GM12878 (cell line): ENCODE results near the gene CDK5RAP1. TPM values are rescaled to one million over a fixed set of nuclear protein-coding genes. Genes with fewer than 3 reads are reported as not detected.

ENCODE experiments used
- ATAC-seq: fragments of 200-7000 bp; cut with Tn5 transposase; 3 replicates; pipeline ENCODE4 v1.9.1; 2020; ENCODE audit warnings: mild to moderate bottlenecking, moderate library complexity
- BruUV-seq: library from RNA; stranded (reverse); fragments of 400-500 nt; replicated peaks from 2 replicates; lab custom pipeline; 2021; lab: Mats Ljungman, UMichigan
- CTCF ChIA-PET: fragments of 300-600 bp; sonication (Branson Sonifier 250); formaldehyde crosslinking; extraction: SDS; loops from one replicate; lab custom pipeline; 2021; ENCODE audit warnings: inconsistent platforms; lab: Yijun Ruan, JAX
- POLR2A ChIA-PET: fragments of 350-600 bp; formaldehyde crosslinking; extraction: SDS; loops from one replicate; lab custom pipeline; 2021; ENCODE audit warnings: inconsistent platforms; lab: Charles Lee
- RAD21 ChIA-PET: fragments of 300-600 bp; sonication (Branson Sonifier 250); formaldehyde crosslinking; loops from one replicate; lab custom pipeline; 2023; ENCODE audit warnings: antibody characterized with exemption; ENCODE audit not compliant: unreplicated experiment; lab: Charles Lee
- SMC1A ChIA-PET: fragments of 300-600 bp; sonication (Branson Sonifier 250); formaldehyde crosslinking; loops from one replicate; lab custom pipeline; 2023; ENCODE audit not compliant: unreplicated experiment, uncharacterized antibody; lab: Charles Lee
- DNase-seq: peaks from one replicate; pipeline ENCODE4 v3.0.0-alpha.2; 2011; ENCODE audit warnings: low read depth, low spot score
- FAIRE-seq: peaks from 3 replicates; lab custom pipeline; 2011; peaks lifted over from hg19 to GRCh38; lab: Jason Lieb, UNC
- H2AFZ ChIP-seq: 2 replicates; pipeline ENCODE4 v1.6.0; 2011; ENCODE audit warnings: low read depth, low read length, control low read depth; ENCODE audit not compliant: control insufficient read depth
- H3K27ac ChIP-seq: 2 replicates; pipeline ENCODE4 v1.5.1; 2011; ENCODE audit warnings: control low read depth; ENCODE audit not compliant: control insufficient read depth, insufficient read depth
- H3K27me3 ChIP-seq, 2 experiments: replicated peaks in 1 of 2; 2 replicates each; pipeline versions ENCODE4 v1.6.0 to v1.6.1; 2011; ENCODE audit warnings: low read length in 1 of 2; ENCODE audit not compliant: control insufficient read depth in 2 of 2, insufficient read depth in 2 of 2
- H3K36me3 ChIP-seq, 2 experiments: 2 replicates each; pipeline ENCODE4 v1.5.1; 2011; ENCODE audit warnings: low read length in 1 of 2; ENCODE audit not compliant: control insufficient read depth in 2 of 2, insufficient read depth in 2 of 2
- H3K4me1 ChIP-seq: 2 replicates; pipeline ENCODE4 v1.6.1; 2011; ENCODE audit warnings: mild to moderate bottlenecking, low read length, moderate library complexity, mixed read lengths; ENCODE audit not compliant: control insufficient read depth, insufficient read depth
- H3K4me2 ChIP-seq: 2 replicates; pipeline ENCODE4 v1.6.0; 2011; ENCODE audit warnings: control low read depth; ENCODE audit not compliant: control insufficient read depth, insufficient read depth
- H3K4me3 ChIP-seq: fragments of 200-600 bp; sonication (generic); 2 replicates; pipeline ENCODE4 v1.5.1; 2016
- H3K79me2 ChIP-seq: 2 replicates; pipeline ENCODE4 v1.6.0; 2011; ENCODE audit warnings: low read length; ENCODE audit not compliant: control insufficient read depth, insufficient read depth
- H3K9ac ChIP-seq: 2 replicates; pipeline ENCODE4 v1.8.0; 2011; ENCODE audit warnings: low read length, control low read depth, mixed read lengths; ENCODE audit not compliant: control insufficient read depth, insufficient read depth
- H3K9me3 ChIP-seq: replicated peaks from 3 replicates; pipeline ENCODE4 v1.5.1; 2011; ENCODE audit warnings: mild to moderate bottlenecking, low read length; ENCODE audit not compliant: control insufficient read depth, insufficient read depth
- H4K20me1 ChIP-seq: 2 replicates; pipeline ENCODE4 v1.6.0; 2011; ENCODE audit not compliant: control insufficient read depth, insufficient read depth
- BMI1 ChIP-seq: fragments of 450-650 bp; IDR thresholded peaks from 2 replicates; pipeline ENCODE4 v1.6.1; 2016; ENCODE audit warnings: mild to moderate bottlenecking, moderate library complexity, borderline replicate concordance
- CEBPB ChIP-seq, 2 experiments: fragments of 150-350 bp in 1 of 2; IDR thresholded peaks; 2 replicates each; pipeline ENCODE4 v1.6.1; 2012 to 2014; ENCODE audit warnings: low read depth in 2 of 2, low read length in 2 of 2, borderline replicate concordance in 1 of 2, inconsistent platforms in 1 of 2
- CUX1 ChIP-seq: IDR thresholded peaks from 2 replicates; pipeline ENCODE4 v1.6.1; 2012; ENCODE audit warnings: improper control_type of control experiment, low read depth, low read length; ENCODE audit not compliant: insufficient replicate concordance
- KDM1A ChIP-seq: fragments of 200-600 bp; sonication (generic); IDR thresholded peaks from 2 replicates; pipeline ENCODE4 v1.6.1; 2016; ENCODE audit warnings: borderline replicate concordance
- NRF1 ChIP-seq: conservative IDR thresholded peaks from 2 replicates; pipeline ENCODE4 v1.6.1; 2011; ENCODE audit warnings: mild to moderate bottlenecking, low read depth, low read length, improper control_type of control experiment
- ZNF207 ChIP-seq: fragments of 450-650 bp; IDR thresholded peaks from 2 replicates; pipeline ENCODE4 v1.6.1; 2014; ENCODE audit warnings: antibody characterized with exemption, mild to moderate bottlenecking, borderline replicate concordance
- ZNF384 ChIP-seq: IDR thresholded peaks from 2 replicates; pipeline ENCODE4 v1.6.1; 2012; ENCODE audit warnings: low read depth, mild to moderate bottlenecking, low read length, improper control_type of control experiment, borderline replicate concordance
- WGBS: methylation state at CpG from one replicate; pipeline ENCODE4 v1.1.6; 2016; ENCODE audit warnings: low lambda C conversion rate; ENCODE audit not compliant: insufficient replicate concordance, insufficient coverage; ENCODE audit errors: missing lambda C conversion rate; 5-methylcytosine and 5-hydroxymethylcytosine counted together
- in situ Hi-C: fragments of 300-500 bp; cut with MboI; formaldehyde crosslinking; loops from 9 replicates; pipeline ENCODE4 v1.14.3; 2018; ENCODE audit warnings: mixed read lengths
- intact Hi-C: fragments of 100-400 bp; cut with micrococcal nuclease; formaldehyde crosslinking; loops from one replicate; pipeline ENCODE4 v1.14.2; 2022; ENCODE audit not compliant: unreplicated experiment
- polyA plus RNA-seq, 11 experiments: library from polyadenylated mRNA; depleted of rRNA in 4 of 11; unstranded in 6 of 11; stranded (reverse) in 5 of 11; fragments of >200 nt; fragmentation: Nextera tagmentation in 4 of 11; fragmentation: Illumina TruSeq in 1 of 11; extraction: Ambion mirVana in 4 of 11; extraction: Trizol in 1 of 11; gene quantifications; 1 replicate in 1 of 11; 2 replicates in 10 of 11; pipeline versions ENCODE4 v1.2.1 to v1.2.3, GENCODE V29; 2011 to 2016; ENCODE audit warnings: inconsistent platforms in 2 of 11, missing spikeins in 2 of 11, low read depth in 1 of 11
- total RNA-seq, 4 experiments: library from RNA; depleted of rRNA in 3 of 4; stranded (reverse); fragments of >200 nt in 3 of 4; fragmentation: Illumina TruSeq in 1 of 4; extraction: Trizol in 1 of 4; gene quantifications; 2 replicates each; pipeline versions ENCODE4 v1.2.1 to v1.2.3, GENCODE V29; 2013 to 2021

Gene CDK5RAP1
- total and polyA plus RNA-seq, 10 of the 15 experiments (the other 5 are each of a cell fraction or from before 2014, with no cell fraction given), result 30.4 to 67.6 (median 38.8) TPM

- TF ChIP-seq ZNF207 (no peak), ZNF384 (no peak)
Measured at GRCh38 chr20:33313686-33314314, 87.5 kb downstream of the CDK5RAP1 start (continued).

GRCh38 chr20:33312583-33312982 lies 88.7 kb downstream of the CDK5RAP1 start:
- H3K4me2 ChIP-seq, result no peak overlapping the region
- 44% methylated on average over 11 of the region's 11 CpGs for WGBS
- H3K79me2 ChIP-seq, result no peaks in the 10 kb centered on the region
- no peak overlapping the region for H3K9ac ChIP-seq
- H3K27me3 ChIP-seq, result peaks cover 0 to 3% of the 10 kb centered on the region in 2 experiments; a peak in 2 of 4 replicates
- in situ Hi-C loops, result no loop called here
- ChIA-PET RAD21 (no interaction called here), POLR2A (no interaction called here)
- no peak overlapping the region for H3K27ac ChIP-seq
- no peaks in the 10 kb centered on the region for H3K36me3 ChIP-seq
- no peaks in the 10 kb centered on the region for H3K9me3 ChIP-seq
- no peaks in the 10 kb centered on the region for H3K4me1 ChIP-seq
- H3K4me3 ChIP-seq, result no peak overlapping the region
- no peak for TF ChIP-seq CUX1
- TF ChIP-seq CEBPB (IDR thresholded peaks at IDR 0.05; ENCODE audit: borderline replicate concordance in 1 of 2, low read depth in 2 of 2, low read length in 2 of 2), result no peak
- TF ChIP-seq NRF1, result no peak
- TF ChIP-seq BMI1, result no peak
- no peak for TF ChIP-seq KDM1A
- TF ChIP-seq, all 136 proteins: peak for 0
- Histone ChIP-seq H4K20me1 (no peaks in the 10 kb centered on the region), H2AFZ (no peak overlapping the region)
- no peak for ATAC-seq
- no peak for DNase-seq
- BruUV-seq, result no TSS peak
- FAIRE-seq, result no peak
- ChIA-PET SMC1A (no interaction called here), CTCF (no interaction called here)
- intact Hi-C loops, result no loop called here
